ENCODE results near the gene RAN. TPM values are rescaled to one million over a fixed set of nuclear protein-coding genes. Genes with fewer than 3 reads are reported as not detected.
"Not testable (repeated sequence)": the region's sequence is repeated elsewhere in the genome, so short reads cannot be mapped to it uniquely, and the experiment has no call there.

Gene RAN
- total RNA-seq, 1 experiment from 2014 or later, result 600 TPM

DNA sequence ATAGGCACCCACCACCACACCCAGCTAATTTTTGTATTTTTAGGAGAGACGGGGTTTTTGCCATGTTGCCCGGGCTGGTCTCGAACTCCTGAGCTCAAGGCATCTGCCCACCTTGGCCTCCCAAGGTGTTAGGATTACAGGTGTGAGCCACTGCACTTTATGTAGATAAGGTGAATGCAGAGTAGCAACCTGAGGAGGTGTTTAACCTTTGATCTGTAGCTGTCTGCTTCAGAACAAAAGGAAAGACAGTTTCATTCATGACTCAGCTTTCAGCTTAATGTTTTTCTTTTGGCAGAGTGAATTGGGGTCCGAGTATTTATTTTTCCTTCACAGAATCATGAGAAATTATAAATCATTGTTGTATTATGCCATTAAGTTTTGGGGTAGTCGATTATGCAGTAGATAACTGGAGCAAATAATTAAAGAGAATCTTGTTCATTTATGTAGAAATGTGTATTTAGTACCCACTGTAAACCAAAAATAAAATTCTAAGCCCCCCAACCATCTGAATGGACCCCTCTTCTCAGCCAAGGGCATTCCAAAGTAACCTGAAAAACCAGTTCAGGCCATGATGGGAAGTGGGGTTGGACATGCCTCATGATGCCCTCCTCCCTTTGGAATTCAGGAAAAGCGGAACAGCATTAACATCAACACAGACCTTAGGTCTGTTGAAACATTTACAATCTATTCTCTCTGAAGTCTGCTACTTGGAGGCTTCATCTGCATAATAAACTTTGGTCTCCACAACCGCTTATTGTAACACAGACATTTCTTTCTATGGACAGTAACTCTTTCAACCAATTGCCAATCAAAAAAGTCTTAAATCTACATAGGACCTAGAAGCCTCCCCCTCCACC, 22.1 kb upstream of the RAN start:
- DNase-seq (ENCODE audit: low read depth), result no peak

DNA sequence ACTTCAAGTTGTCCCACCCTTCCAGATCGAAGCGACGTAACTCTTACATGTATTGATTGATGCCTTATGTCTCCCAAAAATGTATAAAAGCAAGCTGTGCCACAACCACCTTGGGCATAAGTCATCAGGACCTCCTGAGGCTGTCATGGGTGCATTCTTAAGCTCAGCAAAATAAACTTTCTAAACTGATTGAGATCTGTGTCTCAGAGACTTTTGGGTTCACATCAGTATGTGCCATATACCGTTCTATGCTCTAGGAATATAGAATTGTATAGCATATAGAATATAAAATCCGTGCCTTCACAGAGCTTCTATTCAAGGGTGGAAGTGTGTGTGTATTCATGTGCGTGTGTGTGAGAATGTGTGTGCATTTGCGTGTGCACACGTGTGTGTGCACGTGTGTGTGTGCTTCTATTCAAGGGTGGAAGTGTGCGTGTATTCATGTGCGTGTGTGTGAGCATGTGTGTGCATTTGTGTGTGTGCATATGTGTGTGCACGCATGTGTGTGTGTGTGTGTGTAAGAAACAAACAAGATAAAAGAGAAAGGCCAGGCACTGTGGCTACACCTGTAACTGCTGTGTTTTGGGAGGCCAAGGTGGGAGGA, 21.3 kb upstream of the RAN start:
- no peak for DNase-seq (ENCODE audit: low read depth)

DNA sequence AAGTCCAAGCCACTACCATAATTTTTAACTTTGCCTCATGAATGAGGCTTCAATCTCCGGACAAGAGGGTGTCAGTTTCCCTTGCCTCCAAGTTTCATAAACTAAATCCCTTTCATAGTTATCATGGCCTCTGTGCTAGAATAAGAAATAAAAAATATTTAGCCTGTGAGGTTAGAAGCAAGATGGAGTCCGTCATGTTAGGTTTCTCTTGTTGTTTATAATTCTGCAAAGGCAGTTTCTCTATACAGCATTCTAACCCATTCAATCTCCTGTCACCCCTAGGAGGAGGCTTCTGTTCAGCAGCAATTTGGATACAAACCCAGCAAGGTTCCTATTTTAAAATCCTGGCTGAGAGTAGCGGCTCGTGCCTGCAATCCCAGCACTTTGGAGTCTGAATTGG, 15.8 kb upstream of the RAN start:
- DNase-seq (ENCODE audit: low read depth), result no peak

DNA sequence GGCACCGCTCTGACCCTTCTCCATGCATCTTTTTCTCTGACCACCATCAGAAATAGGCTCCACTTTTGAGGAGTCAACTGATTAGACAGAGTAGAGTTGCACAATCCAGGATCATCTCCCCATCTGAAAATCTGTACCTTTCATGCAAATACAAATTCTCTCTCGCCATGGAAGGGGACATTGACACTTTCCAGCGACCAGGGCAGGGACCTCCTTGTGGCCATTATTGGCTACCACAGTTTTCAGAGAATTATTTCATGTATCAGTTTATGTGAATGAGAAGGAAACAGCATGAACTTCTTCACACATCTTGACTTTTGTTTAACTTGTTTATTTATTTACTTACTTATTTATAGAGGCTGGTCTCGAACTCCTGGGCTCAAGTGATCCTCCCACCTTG, 13.8 kb upstream of the RAN start:
- DNase-seq (ENCODE audit: low read depth), result no peak

DNA sequence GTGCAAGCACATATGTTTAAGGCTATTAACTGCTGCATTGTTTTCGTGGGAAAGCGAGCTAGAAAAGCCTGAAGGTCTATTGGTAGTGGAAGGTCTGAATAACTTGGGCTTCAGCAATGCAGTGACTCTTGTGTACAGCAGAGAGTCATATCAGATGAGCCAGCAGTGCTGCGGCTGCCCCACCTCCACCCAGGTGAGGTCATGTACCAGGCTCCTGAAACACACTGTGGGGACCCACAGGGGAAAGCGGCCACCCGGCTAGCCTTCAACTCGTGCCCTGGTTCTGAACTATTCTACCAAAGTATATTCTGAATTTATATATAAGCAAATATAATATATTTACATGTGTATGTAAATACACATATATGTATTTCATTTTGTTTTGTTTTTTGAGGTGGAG, 12.7 kb upstream of the RAN start:
- no peak for DNase-seq (ENCODE audit: low read depth)

DNA sequence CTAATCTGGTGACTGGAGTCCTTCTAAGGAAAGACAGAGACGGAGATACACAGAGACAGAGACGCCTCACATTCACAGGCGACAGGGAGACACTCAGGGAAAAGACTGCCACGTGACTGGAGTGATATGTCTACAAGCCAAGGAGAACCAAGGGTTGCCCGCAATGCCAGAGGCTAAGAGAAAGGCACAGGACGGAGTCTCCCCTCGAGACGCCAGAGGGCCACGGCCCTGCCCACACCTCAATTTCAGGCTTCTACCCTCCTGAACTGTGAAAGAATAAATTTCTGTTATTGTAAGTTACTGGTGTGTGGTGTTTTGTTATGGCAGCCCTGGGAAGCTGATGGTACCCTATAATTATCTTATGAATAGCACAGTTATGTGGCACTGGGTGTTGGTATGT, 11.6 kb upstream of the RAN start:
- no peak for DNase-seq (ENCODE audit: low read depth)

DNA sequence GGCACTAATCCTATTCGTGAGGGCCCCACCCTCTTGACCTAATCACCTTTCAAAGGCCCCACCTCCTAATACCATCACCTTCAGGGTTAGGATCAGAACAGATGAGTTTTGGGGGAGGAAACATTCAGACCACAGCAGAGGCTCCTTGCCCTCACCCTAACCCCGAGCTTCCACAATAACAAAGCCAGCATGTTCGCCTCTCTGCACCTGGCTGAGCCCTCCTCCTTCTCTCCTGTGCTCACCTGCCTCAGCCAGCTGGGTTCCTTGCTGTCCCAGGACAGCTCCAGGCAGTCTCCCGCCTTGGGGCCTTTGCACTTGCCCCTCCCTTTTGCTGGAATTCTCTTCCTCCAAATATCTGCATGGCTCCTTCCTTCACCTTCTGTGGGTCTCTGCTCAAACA, 9.7 kb upstream of the RAN start:
- no peak for DNase-seq (ENCODE audit: low read depth)

DNA sequence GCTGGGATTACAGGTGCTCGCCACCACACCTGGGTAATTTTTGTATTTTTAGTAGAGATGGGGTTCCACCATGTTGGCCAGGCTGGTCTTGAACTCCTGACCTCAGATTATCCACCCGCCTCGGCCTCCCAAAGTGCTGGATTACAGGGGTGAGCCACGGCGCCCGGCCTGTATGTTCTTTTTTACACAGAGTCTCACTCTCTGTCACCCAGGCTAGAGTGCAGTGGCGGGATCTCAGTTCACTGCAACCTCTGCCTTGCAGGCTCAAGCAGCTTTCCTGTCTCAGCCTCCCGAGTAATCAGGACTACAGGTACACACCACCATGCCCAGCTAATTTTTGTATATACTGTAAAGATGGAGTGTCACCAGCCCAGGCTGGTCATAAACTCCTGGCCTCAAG, 9.1 kb upstream of the RAN start:
- not testable (repeated sequence) for DNase-seq (ENCODE audit: low read depth)

DNA sequence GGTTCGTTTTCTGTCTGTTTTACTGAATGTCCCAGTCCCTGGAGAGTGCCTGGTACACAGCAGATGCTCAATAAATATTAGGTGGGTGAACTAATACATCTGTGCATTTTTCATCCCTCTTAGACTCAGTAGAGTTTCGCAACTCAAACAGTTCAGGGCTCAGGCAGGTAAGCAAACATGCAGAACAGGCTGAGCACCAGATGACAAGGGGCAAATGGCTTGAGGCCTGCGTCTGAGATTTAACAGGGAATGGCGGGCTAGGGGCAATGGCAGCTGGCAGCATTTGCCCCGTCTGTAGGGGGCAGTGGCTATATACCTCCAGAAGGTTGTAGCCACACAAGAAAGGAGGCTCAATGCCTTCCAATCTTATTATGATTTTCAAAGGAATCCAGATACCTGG, 8.6 kb upstream of the RAN start:
- no peak for DNase-seq (ENCODE audit: low read depth)

DNA sequence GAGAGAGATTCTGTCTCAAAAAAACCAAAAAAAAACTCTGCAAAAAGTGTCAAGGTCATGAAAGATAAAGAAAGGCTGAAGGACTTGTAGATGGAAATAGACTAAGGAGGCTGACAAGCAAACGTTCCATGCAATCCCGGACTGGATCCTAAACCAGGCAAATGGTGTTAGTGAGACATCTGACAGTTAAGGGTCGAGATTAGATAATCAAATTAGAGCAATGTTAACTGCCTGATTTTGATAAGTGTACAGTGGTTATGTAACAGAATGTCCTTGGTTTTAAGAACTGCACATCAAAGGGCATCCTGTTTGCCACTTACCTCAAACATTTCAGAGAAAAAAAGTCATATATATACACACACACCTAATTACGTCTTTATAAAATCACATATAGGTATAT, 3.5 kb upstream of the RAN start:
- DNase-seq (ENCODE audit: low read depth), result no peak

DNA sequence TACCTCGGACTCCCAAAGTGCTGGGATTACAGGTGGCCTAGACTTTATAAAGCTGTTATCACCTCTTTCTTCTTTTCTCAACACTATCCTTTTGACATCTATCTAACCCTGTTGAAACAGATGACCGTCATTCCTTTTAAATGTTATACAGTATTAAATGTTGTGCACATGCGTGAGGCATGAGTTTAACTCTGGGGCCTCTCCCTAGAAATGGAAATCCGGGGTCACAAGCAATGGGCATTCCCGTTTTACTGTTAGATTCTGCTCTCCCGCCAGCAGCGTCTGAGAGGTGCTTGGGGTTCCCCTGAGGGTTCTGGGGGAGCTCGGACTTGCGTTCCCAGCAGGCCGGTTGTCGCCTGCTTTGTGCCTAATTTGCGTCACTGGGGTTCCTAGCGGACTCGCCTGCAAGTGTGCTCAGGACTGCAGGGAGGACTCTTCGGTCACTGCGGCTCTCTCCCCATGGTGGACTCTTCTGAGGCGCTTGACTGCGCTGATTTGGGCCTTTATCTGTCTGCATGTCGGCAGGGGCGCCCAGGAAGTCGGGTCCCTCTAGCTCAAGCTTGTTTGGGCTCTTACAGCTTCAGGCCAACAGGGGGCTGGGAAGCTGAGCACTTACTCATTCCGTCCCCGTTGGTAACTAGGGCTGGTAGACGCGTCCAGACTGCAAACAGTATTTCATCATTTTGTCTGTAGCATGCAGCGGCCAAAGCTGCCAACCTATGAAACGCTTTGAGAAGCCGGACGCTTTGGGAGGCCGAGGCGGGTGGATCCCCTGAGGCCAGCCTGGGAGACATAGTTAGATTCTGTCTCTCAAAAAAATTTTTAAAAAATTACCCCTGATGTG, 1.2 kb upstream of the RAN start:
- DNase-seq (ENCODE audit: low read depth), result peak; percentile 70

DNA sequence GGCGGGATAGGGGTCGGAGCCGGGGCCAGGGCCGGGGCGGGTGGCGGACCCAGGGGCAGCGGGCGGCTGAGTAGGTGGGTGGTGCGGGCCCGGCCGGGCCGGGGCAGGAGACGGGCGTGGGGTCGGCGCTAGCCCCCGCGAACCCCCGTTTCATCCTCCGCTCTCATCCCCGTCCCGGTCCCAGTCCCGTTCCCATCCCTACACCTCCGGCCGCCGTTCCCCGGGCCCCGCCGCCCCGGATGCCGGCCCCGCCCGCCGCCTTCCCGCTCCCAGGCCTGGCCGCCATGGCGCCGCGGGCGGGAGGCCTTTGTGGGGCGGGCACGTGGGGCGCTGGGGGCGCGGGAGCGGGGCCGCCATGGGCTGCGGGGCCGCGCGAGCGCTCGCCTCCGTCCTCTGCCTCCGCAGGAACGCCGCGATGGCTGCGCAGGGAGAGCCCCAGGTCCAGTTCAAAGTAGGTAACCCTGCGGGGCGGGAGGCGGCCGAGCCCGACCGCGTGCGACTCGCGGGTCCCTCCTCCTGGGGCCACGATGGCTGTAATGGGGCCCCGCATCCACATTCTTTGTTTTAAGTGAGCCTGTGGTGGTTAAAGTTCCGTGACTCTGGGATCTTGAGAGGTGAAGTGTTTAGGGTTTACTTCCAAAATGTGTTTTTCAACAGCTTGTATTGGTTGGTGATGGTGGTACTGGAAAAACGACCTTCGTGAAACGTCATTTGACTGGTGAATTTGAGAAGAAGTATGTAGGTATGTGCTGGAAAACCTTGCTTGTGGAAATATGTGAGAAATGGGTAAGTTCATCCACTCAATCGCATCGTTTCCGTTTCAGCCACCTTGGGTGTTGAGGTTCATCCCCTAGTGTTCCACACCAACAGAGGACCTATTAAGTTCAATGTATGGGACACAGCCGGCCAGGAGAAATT, 572 bp downstream of the RAN start:
- peak; percentile 28 for DNase-seq (ENCODE audit: low read depth)

DNA sequence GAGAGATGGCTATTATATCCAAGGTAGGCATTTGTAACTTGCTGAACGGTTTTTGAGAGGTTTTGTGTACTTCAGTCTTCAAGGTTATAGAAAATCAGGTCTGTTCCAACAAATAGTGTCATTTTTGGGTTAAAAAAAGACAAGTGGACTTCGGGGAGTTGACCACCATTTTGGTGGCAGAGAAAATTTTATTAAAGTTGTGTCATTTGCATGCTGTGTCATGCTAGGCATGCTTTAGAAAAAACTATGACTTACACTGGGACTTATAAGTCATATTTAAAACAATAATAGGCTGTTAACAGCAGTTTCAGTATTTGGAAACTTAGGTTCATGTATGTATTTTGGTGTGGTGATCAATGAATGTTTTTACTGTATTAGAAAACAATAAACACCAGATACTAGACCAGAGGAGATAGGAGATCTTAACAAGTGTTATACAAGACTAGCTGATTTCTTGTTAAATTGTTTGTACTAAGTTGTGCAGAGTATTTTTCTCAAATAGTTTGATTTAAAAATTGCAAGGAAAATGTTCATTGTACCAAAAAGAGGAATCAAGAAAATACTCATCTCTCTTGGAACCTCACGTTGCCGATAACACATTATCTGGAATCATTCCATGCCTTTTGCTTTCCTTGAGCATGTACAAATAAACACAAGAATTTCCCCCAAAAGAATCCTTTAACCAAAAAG, 1.4 kb downstream of the RAN start:
- DNase-seq (ENCODE audit: low read depth), result no peak

DNA sequence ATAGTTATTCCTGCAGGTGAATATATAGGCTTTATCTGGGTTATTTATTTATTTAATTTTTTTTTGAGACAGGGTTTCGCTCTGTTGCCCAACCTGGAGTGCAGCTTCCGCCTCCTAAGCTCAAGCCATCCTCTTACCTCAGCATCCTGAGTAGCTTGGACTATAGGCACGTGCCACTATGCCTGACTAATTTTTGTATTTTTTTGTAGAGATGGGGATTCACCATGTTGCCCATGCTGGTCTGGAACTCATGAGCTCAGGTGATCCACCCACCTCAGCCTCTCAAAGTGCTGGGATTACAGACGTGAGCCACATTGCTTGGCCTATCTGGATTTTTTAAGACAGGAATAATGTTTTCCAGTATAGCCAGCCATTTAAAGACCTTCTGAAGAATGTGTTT, 2.0 kb downstream of the RAN start:
- DNase-seq (ENCODE audit: low read depth), result no peak

DNA sequence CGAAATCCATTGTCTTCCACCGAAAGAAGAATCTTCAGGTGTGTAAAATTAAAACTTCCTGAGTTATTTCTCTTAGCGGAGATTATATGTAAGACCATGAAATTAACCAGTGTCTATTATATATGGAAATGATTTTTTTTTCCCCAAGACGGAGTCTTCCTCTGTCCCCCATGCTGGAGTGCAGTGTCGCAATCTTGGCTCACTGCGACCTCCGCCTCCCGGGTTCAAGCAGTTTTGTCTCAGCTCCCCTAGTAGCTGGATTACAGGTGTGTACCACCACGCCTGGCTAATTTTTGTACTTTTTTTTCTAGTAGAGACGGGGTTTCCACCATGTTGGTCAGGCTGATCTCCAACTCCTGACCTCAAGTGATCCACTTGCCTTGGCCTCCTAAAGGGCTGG, 2.8 kb downstream of the RAN start:
- no peak for DNase-seq (ENCODE audit: low read depth)

DNA sequence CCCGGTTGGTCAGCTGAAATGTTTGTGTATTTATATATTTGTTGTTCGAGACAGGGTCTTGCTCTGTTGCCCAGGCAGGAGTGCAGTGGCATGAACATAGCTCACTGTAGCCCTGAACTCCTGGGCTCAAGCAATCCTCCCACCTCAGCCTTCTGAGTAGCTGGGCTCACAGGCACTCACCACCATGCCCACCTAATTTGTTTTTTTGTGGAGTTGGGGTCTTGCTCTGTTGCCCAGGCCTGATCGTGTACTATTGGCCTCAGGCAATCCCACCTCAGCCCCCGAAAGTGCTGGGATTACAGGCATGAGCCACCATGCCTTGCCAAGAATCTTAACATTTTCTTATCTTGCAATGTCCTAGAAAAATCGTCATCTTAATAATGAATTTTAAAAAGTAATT, 3.3 kb downstream of the RAN start:
- DNase-seq (ENCODE audit: low read depth), result no peak

DNA sequence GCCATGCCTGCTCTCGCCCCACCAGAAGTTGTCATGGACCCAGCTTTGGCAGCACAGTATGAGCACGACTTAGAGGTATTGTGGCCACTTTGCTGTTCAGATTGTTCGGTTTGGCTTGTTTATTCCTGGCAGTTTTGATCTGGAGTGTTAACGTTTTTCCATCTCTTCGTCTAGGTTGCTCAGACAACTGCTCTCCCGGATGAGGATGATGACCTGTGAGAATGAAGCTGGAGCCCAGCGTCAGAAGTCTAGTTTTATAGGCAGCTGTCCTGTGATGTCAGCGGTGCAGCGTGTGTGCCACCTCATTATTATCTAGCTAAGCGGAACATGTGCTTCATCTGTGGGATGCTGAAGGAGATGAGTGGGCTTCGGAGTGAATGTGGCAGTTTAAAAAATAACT, 3.8 kb downstream of the RAN start:
- DNase-seq (ENCODE audit: low read depth), result not testable (repeated sequence)

DNA sequence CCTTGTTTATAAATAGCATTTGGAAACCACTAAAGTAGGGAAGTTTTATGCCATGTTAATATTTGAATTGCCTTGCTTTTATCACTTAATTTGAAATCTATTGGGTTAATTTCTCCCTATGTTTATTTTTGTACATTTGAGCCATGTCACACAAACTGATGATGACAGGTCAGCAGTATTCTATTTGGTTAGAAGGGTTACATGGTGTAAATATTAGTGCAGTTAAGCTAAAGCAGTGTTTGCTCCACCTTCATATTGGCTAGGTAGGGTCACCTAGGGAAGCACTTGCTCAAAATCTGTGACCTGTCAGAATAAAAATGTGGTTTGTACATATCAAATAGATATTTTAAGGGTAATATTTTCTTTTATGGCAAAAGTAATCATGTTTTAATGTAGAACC, 4.4 kb downstream of the RAN start:
- DNase-seq (ENCODE audit: low read depth), result no peak

DNA sequence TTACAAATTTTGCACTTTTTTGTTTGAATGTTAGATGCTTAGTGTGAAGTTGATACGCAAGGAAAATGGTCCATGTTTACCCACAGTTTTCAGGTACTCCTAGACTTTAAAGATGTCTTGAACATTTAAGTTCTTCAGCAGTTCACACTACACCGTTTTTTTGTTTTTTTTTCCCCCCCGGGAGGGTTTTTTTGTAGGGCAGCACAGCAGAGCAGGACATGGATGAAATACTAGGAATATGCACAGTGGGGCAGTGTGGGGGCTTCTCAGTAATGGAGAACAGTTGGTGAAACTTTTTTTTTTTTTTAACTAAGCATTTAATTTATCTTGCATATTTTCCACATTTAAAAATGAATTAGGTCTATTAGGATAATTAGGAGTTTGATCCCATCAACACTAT, 4.9 kb downstream of the RAN start:
- no peak for DNase-seq (ENCODE audit: low read depth)

DNA sequence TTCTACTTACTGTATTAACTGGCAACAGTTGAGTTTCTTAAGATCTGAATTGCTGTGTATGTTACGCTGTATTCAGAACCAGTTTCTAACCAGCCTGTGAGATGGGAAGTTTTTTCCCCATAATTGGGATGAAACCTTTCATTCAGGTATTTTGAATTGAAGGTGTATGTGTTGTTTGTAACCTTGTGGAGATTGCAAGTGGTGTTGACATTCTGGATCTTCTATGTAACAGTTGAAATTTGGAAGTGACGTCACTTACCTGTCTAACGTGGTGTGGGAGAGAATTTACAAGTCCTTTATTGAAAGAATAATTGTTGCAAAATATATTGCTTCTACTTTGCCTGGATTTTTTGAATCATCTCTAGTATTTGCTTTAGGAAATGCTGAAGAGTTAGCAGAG, 5.5 kb downstream of the RAN start:
- no peak for DNase-seq (ENCODE audit: low read depth)

Data from LHCN-M2 (cell line).